ENCODE measurements around the gene SEC14L5. TPM values are rescaled to one million over a fixed set of nuclear protein-coding genes. Genes with fewer than 3 reads are reported as not detected.
A peak's percentile ranks its signal among the peaks of the same experiment; 100 is the strongest.

Gene SEC14L5
- total RNA-seq, 4 donors from 2014 or later: 1.0 to 1.8 (median 1.4) TPM

- Histone ChIP-seq H3K4me1 (peaks cover 66% of the 10 kb centered on the region), H3K9me3 (no peaks in the 10 kb centered on the region), H3K4me3 (peak overlapping the region; percentile 68), H3K36me3 (peaks cover 2% of the 10 kb centered on the region), H3K27me3 (no peaks in the 10 kb centered on the region), H3K27ac (peak overlapping the region; percentile 87)
- no peak for DNase-seq (ENCODE audit: low spot score in 2 of 2)
- WGBS: 0% methylated on average over 1 of the region's 64 CpGs
- peak in 1 of 2 donors; percentile 35 for TF ChIP-seq CTCF (IDR thresholded peaks at IDR 0.05)
- TF ChIP-seq POLR2AphosphoS5 (IDR thresholded peaks at IDR 0.05): no peak
These were observed 21.7 kb upstream of the SEC14L5 start for GRCh38 chr16:4936181-4936990.

- peak in 1 of 2 donors; percentile 88 for DNase-seq (ENCODE audit: low spot score in 2 of 2)
- H3K27me3 ChIP-seq: no peaks in the 10 kb centered on the region
- TF ChIP-seq EP300 (IDR thresholded peaks at IDR 0.05) (no peak), POLR2A (IDR thresholded peaks at IDR 0.05) (peak in 1 of 2 donors; percentile 52)
- H3K4me3 ChIP-seq: peak within 1 kb of the TSS; percentile 68
- 8% methylated on average over 45 of the region's 76 CpGs for WGBS
- peaks cover 59% of the 10 kb centered on the region for H3K4me1 ChIP-seq
- no peaks in the 10 kb centered on the region for H3K9me3 ChIP-seq
- no peaks in the 10 kb centered on the region for H3K36me3 ChIP-seq
- H3K27ac ChIP-seq: peak within 1 kb of the TSS; percentile 87
These were observed 20.9 kb upstream of the SEC14L5 start, which contains the start of gene PPL for GRCh38 chr16:4936991-4937781. TSS of gene PPL (minus strand) at chr16:4937148. CDS start at chr16:4937045, 103 bp downstream.

GRCh38 chr16:4937782-4938682 is 20.1 kb upstream of the SEC14L5 start:
- TF ChIP-seq POLR2AphosphoS5 (IDR thresholded peaks at IDR 0.05) (no peak), EP300 (IDR thresholded peaks at IDR 0.05) (no peak), POLR2A (IDR thresholded peaks at IDR 0.05) (no peak)
- 60% methylated on average over 15 of the region's 16 CpGs for WGBS
- H3K27me3 ChIP-seq: no peaks in the 10 kb centered on the region
- H3K4me1 ChIP-seq: peaks cover 61% of the 10 kb centered on the region
- peak overlapping the region; percentile 87 for H3K27ac ChIP-seq
- DNase-seq (ENCODE audit: low spot score in 2 of 2): no peak
- H3K9me3 ChIP-seq: no peaks in the 10 kb centered on the region
- H3K4me3 ChIP-seq: peak overlapping the region; percentile 68
- H3K36me3 ChIP-seq: no peaks in the 10 kb centered on the region

- Histone ChIP-seq H3K27ac (peak overlapping the region; percentile 87), H3K27me3 (no peaks in the 10 kb centered on the region), H3K4me1 (peaks cover 61% of the 10 kb centered on the region), H3K9me3 (no peaks in the 10 kb centered on the region), H3K4me3 (no peak overlapping the region), H3K36me3 (no peaks in the 10 kb centered on the region)
- TF ChIP-seq EP300 (IDR thresholded peaks at IDR 0.05) (no peak), CTCF (IDR thresholded peaks at IDR 0.05) (no peak), POLR2AphosphoS5 (IDR thresholded peaks at IDR 0.05) (no peak), POLR2A (IDR thresholded peaks at IDR 0.05) (no peak)
- WGBS: 72% methylated on average over 5 of the region's 5 CpGs
- DNase-seq (ENCODE audit: low spot score in 2 of 2): no peak
These were observed 19.5 kb upstream of the SEC14L5 start for GRCh38 chr16:4938683-4939030.

GRCh38 chr16:4940719-4941118 is 17.4 kb upstream of the SEC14L5 start:
- H3K27ac ChIP-seq: no peak overlapping the region

More at GRCh38 chr16:4940719-4941118, 17.4 kb upstream of the SEC14L5 start:
- 37% methylated on average over 3 of the region's 7 CpGs for WGBS
- no peaks in the 10 kb centered on the region for H3K9me3 ChIP-seq
- H3K4me3 ChIP-seq: no peak overlapping the region
- H3K27me3 ChIP-seq: no peaks in the 10 kb centered on the region
- H3K4me1 ChIP-seq: peaks cover 61% of the 10 kb centered on the region
- no peak for DNase-seq (ENCODE audit: low spot score in 2 of 2)
- no peaks in the 10 kb centered on the region for H3K36me3 ChIP-seq
- TF ChIP-seq POLR2AphosphoS5 (IDR thresholded peaks at IDR 0.05) (no peak), CTCF (IDR thresholded peaks at IDR 0.05) (no peak), EP300 (IDR thresholded peaks at IDR 0.05) (no peak), POLR2A (IDR thresholded peaks at IDR 0.05) (no peak)

Data from suprapubic skin (tissue), 4 donors.